GM23338 (cell line): ENCODE results near the gene SLC25A22.

Experiments used
- EZH2 ChIP-seq: fragments of 200-600 bp; sonication (generic); IDR thresholded peaks from one replicate; pipeline ENCODE4 v1.8.0; 2017; ENCODE audit warnings: antibody characterized with exemption, mild to moderate bottlenecking, low read depth; ENCODE audit not compliant: unreplicated experiment
- EZH2phosphoT487 ChIP-seq: fragments of 200-600 bp; sonication (generic); IDR thresholded peaks from one replicate; pipeline ENCODE4 v1.8.1; 2018; ENCODE audit warnings: antibody characterized with exemption; ENCODE audit not compliant: unreplicated experiment
- TF ChIP-seq, protein P1 (sequence below), 2 experiments: fragments of 200-600 bp in 1 of 2; sonication (generic) in 1 of 2; conservative IDR thresholded peaks; 2 replicates each; pipeline versions ENCODE4 v1.5.1 to v1.6.1; 2016 to 2017; ENCODE audit warnings: antibody characterized with exemption in 2 of 2, low read depth in 2 of 2, mild to moderate bottlenecking in 2 of 2, moderate library complexity in 1 of 2

DNA sequence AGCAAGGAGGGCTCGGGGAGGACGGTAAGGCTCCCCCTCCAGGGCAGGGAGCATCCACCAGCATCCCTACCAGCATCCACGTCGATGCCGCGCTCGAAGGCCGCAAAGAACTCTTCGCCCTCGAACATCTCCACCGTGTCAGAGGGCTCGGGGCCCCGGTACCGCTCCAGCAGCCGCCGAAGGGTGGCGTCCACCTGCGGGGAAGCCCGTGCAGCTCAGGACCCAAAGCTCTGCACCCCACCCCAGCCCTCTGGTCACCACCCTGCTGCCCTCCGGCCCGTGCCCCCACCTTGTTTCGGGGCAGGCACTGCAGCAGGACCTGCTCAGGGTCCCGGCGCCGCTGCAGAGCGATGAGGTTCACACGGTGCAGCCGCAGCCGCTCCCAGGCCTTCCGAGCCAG lies 2.4 kb upstream of the SLC25A22 start:
- TF ChIP-seq, protein P1, sequence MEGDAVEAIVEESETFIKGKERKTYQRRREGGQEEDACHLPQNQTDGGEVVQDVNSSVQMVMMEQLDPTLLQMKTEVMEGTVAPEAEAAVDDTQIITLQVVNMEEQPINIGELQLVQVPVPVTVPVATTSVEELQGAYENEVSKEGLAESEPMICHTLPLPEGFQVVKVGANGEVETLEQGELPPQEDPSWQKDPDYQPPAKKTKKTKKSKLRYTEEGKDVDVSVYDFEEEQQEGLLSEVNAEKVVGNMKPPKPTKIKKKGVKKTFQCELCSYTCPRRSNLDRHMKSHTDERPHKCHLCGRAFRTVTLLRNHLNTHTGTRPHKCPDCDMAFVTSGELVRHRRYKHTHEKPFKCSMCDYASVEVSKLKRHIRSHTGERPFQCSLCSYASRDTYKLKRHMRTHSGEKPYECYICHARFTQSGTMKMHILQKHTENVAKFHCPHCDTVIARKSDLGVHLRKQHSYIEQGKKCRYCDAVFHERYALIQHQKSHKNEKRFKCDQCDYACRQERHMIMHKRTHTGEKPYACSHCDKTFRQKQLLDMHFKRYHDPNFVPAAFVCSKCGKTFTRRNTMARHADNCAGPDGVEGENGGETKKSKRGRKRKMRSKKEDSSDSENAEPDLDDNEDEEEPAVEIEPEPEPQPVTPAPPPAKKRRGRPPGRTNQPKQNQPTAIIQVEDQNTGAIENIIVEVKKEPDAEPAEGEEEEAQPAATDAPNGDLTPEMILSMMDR (conservative IDR thresholded peaks at IDR 0.05; ENCODE audit: low read depth in 2 of 2), result no peak
- TF ChIP-seq EZH2 (no peak), EZH2phosphoT487 (no peak)
